ENCODE measurements around the gene DENND4A.

The DENND4A gene

GRCh38 chr15:65653801-65654521, 138.1 kb downstream of the DENND4A start:
- H3K27me3 ChIP-seq (ENCODE audit: insufficient read depth, low read length): no peaks in the 10 kb centered on the region
- peaks cover 2% of the 10 kb centered on the region for H3K36me3 ChIP-seq (ENCODE audit: insufficient read depth, low read length)
- H3K9me3 ChIP-seq (ENCODE audit: low read length): no peaks in the 10 kb centered on the region
- no peak overlapping the region for H2AFZ ChIP-seq (ENCODE audit: low read depth, low read length)
- H3K4me3 ChIP-seq (ENCODE audit: low read length): no peak overlapping the region
- H3K4me1 ChIP-seq (ENCODE audit: insufficient read depth, low read length): no peaks in the 10 kb centered on the region

- Histone ChIP-seq H3K36me3 (ENCODE audit: insufficient read depth, low read length) (peaks cover 2% of the 10 kb centered on the region), H3K4me3 (ENCODE audit: low read length) (no peak overlapping the region), H2AFZ (ENCODE audit: low read depth, low read length) (no peak overlapping the region), H3K4me1 (ENCODE audit: insufficient read depth, low read length) (no peaks in the 10 kb centered on the region), H3K9me3 (ENCODE audit: low read length) (no peaks in the 10 kb centered on the region), H3K27me3 (ENCODE audit: insufficient read depth, low read length) (no peaks in the 10 kb centered on the region)
Observed at GRCh38 chr15:65653341-65653740, 138.8 kb downstream of the DENND4A start.

GRCh38 chr15:65651831-65652749, 140.0 kb downstream of the DENND4A start:
- no peak overlapping the region for H3K4me3 ChIP-seq (ENCODE audit: low read length)
- peaks cover 2% of the 10 kb centered on the region for H3K36me3 ChIP-seq (ENCODE audit: insufficient read depth, low read length)
- H3K9me3 ChIP-seq (ENCODE audit: low read length): no peaks in the 10 kb centered on the region
- H2AFZ ChIP-seq (ENCODE audit: low read depth, low read length): no peak overlapping the region
- no peaks in the 10 kb centered on the region for H3K27me3 ChIP-seq (ENCODE audit: insufficient read depth, low read length)
- H3K4me1 ChIP-seq (ENCODE audit: insufficient read depth, low read length): no peaks in the 10 kb centered on the region

GRCh38 chr15:65651042-65651322, 141.1 kb downstream of the DENND4A start:
- Histone ChIP-seq H3K4me3 (ENCODE audit: low read length) (no peak overlapping the region), H3K9me3 (ENCODE audit: low read length) (no peaks in the 10 kb centered on the region), H3K4me1 (ENCODE audit: insufficient read depth, low read length) (no peaks in the 10 kb centered on the region), H3K36me3 (ENCODE audit: insufficient read depth, low read length) (peaks cover 1% of the 10 kb centered on the region), H2AFZ (ENCODE audit: low read depth, low read length) (no peak overlapping the region), H3K27me3 (ENCODE audit: insufficient read depth, low read length) (no peaks in the 10 kb centered on the region)

- H3K36me3 ChIP-seq (ENCODE audit: insufficient read depth, low read length): no peaks in the 10 kb centered on the region
- H3K4me3 ChIP-seq (ENCODE audit: low read length): no peak overlapping the region
- H2AFZ ChIP-seq (ENCODE audit: low read depth, low read length): no peak overlapping the region
- H3K4me1 ChIP-seq (ENCODE audit: insufficient read depth, low read length): no peaks in the 10 kb centered on the region
- no peaks in the 10 kb centered on the region for H3K9me3 ChIP-seq (ENCODE audit: low read length)
- no peaks in the 10 kb centered on the region for H3K27me3 ChIP-seq (ENCODE audit: insufficient read depth, low read length)
Observed at GRCh38 chr15:65650312-65651041, 141.6 kb downstream of the DENND4A start.

GRCh38 chr15:65646486-65646885, 145.6 kb downstream of the DENND4A start:
- H3K36me3 ChIP-seq (ENCODE audit: insufficient read depth, low read length): no peaks in the 10 kb centered on the region
- H3K9me3 ChIP-seq (ENCODE audit: low read length): no peaks in the 10 kb centered on the region
- H3K4me3 ChIP-seq (ENCODE audit: low read length): no peak overlapping the region
- H2AFZ ChIP-seq (ENCODE audit: low read depth, low read length): no peak overlapping the region
- no peaks in the 10 kb centered on the region for H3K27me3 ChIP-seq (ENCODE audit: insufficient read depth, low read length)
- H3K4me1 ChIP-seq (ENCODE audit: insufficient read depth, low read length): no peaks in the 10 kb centered on the region

GRCh38 chr15:65645392-65645791, 146.7 kb downstream of the DENND4A start:
- Histone ChIP-seq H3K36me3 (ENCODE audit: insufficient read depth, low read length) (no peaks in the 10 kb centered on the region), H3K4me3 (ENCODE audit: low read length) (no peak overlapping the region), H3K4me1 (ENCODE audit: insufficient read depth, low read length) (no peaks in the 10 kb centered on the region), H3K27me3 (ENCODE audit: insufficient read depth, low read length) (no peaks in the 10 kb centered on the region), H3K9me3 (ENCODE audit: low read length) (no peaks in the 10 kb centered on the region), H2AFZ (ENCODE audit: low read depth, low read length) (no peak overlapping the region)

- H3K4me3 ChIP-seq (ENCODE audit: low read length): no peak overlapping the region
- H3K4me1 ChIP-seq (ENCODE audit: insufficient read depth, low read length): no peaks in the 10 kb centered on the region
- no peaks in the 10 kb centered on the region for H3K27me3 ChIP-seq (ENCODE audit: insufficient read depth, low read length)
- H3K36me3 ChIP-seq (ENCODE audit: insufficient read depth, low read length): no peaks in the 10 kb centered on the region
- H3K9me3 ChIP-seq (ENCODE audit: low read length): no peaks in the 10 kb centered on the region
- no peak overlapping the region for H2AFZ ChIP-seq (ENCODE audit: low read depth, low read length)
Observed at GRCh38 chr15:65644282-65644681, 147.8 kb downstream of the DENND4A start.

GRCh38 chr15:65642594-65642993, 149.5 kb downstream of the DENND4A start:
- no peak overlapping the region for H2AFZ ChIP-seq (ENCODE audit: low read depth, low read length)
- no peak overlapping the region for H3K4me3 ChIP-seq (ENCODE audit: low read length)
- no peaks in the 10 kb centered on the region for H3K4me1 ChIP-seq (ENCODE audit: insufficient read depth, low read length)
- H3K36me3 ChIP-seq (ENCODE audit: insufficient read depth, low read length): no peaks in the 10 kb centered on the region
- H3K9me3 ChIP-seq (ENCODE audit: low read length): no peaks in the 10 kb centered on the region
- no peaks in the 10 kb centered on the region for H3K27me3 ChIP-seq (ENCODE audit: insufficient read depth, low read length)

- Histone ChIP-seq H3K4me3 (ENCODE audit: low read length) (no peak overlapping the region), H3K9me3 (ENCODE audit: low read length) (no peaks in the 10 kb centered on the region), H3K36me3 (ENCODE audit: insufficient read depth, low read length) (no peaks in the 10 kb centered on the region), H3K4me1 (ENCODE audit: insufficient read depth, low read length) (no peaks in the 10 kb centered on the region), H2AFZ (ENCODE audit: low read depth, low read length) (no peak overlapping the region), H3K27me3 (ENCODE audit: insufficient read depth, low read length) (no peaks in the 10 kb centered on the region)
Observed at GRCh38 chr15:65641768-65642475, 150.2 kb downstream of the DENND4A start.

GRCh38 chr15:65639509-65639908, 152.6 kb downstream of the DENND4A start:
- no peak overlapping the region for H2AFZ ChIP-seq (ENCODE audit: low read depth, low read length)
- H3K4me3 ChIP-seq (ENCODE audit: low read length): no peak overlapping the region
- H3K36me3 ChIP-seq (ENCODE audit: insufficient read depth, low read length): no peaks in the 10 kb centered on the region

GRCh38 chr15:65638681-65639089, 153.4 kb downstream of the DENND4A start:
- no peak overlapping the region for H3K4me3 ChIP-seq (ENCODE audit: low read length)
- H3K27me3 ChIP-seq (ENCODE audit: insufficient read depth, low read length): no peaks in the 10 kb centered on the region
- no peaks in the 10 kb centered on the region for H3K4me1 ChIP-seq (ENCODE audit: insufficient read depth, low read length)
- no peak overlapping the region for H2AFZ ChIP-seq (ENCODE audit: low read depth, low read length)
- no peaks in the 10 kb centered on the region for H3K9me3 ChIP-seq (ENCODE audit: low read length)
- H3K36me3 ChIP-seq (ENCODE audit: insufficient read depth, low read length): no peaks in the 10 kb centered on the region

More at GRCh38 chr15:65639509-65639908, 152.6 kb downstream of the DENND4A start:
- Histone ChIP-seq H3K4me1 (ENCODE audit: insufficient read depth, low read length) (no peaks in the 10 kb centered on the region), H3K27me3 (ENCODE audit: insufficient read depth, low read length) (no peaks in the 10 kb centered on the region), H3K9me3 (ENCODE audit: low read length) (no peaks in the 10 kb centered on the region)
